DMS79 (cell line): ENCODE measurements around the gene NEMP1.
"Not testable (repeated sequence)": the region's sequence is repeated elsewhere in the genome, so short reads cannot be mapped to it uniquely, and the experiment has no call there.

Experiments
- DNase-seq: peaks from one replicate; lab custom pipeline; 2025; lab: John Stamatoyannopoulos, UW

Gene NEMP1

GRCh38 chr12:57057067-57057751 is 21.4 kb downstream of the NEMP1 start:
- DNase-seq, result no peak

- DNase-seq, result no peak
Observed at GRCh38 chr12:57055824-57056223, 22.8 kb downstream of the NEMP1 start.

GRCh38 chr12:57053901-57054300 is 24.7 kb downstream of the NEMP1 start:
- not testable (repeated sequence) for DNase-seq

GRCh38 chr12:57053146-57053545 is 25.4 kb downstream of the NEMP1 start:
- DNase-seq, result not testable (repeated sequence)

- DNase-seq, result no peak
Observed at GRCh38 chr12:57051011-57051410, 27.6 kb downstream of the NEMP1 start.

- no peak for DNase-seq
Observed at GRCh38 chr12:57049890-57050289, 28.7 kb downstream of the NEMP1 start, which contains the start of gene MYO1A. Gene MYO1A, minus strand, starts transcription at chr12:57050129. Its CDS starts 1,806 bp downstream, at chr12:57048323.

- DNase-seq, result no peak
Observed at GRCh38 chr12:57049119-57049446, 29.5 kb downstream of the NEMP1 start.

- DNase-seq, result no peak
Observed at GRCh38 chr12:57048423-57049118, 30.0 kb downstream of the NEMP1 start.

GRCh38 chr12:57047981-57048380 is 30.6 kb downstream of the NEMP1 start:
- no peak for DNase-seq

- DNase-seq, result no peak
Observed at GRCh38 chr12:57046947-57047890, 31.4 kb downstream of the NEMP1 start.

GRCh38 chr12:57046086-57046791 is 32.4 kb downstream of the NEMP1 start:
- DNase-seq, result no peak

GRCh38 chr12:57044889-57045288 is 33.7 kb downstream of the NEMP1 start:
- no peak for DNase-seq

GRCh38 chr12:57044468-57044867 is 34.1 kb downstream of the NEMP1 start:
- DNase-seq, result no peak

GRCh38 chr12:57042695-57043094 is 35.9 kb downstream of the NEMP1 start:
- DNase-seq, result no peak

GRCh38 chr12:57040750-57041149 is 37.8 kb downstream of the NEMP1 start:
- no peak for DNase-seq

- no peak for DNase-seq
Observed at GRCh38 chr12:57040211-57040610, 38.4 kb downstream of the NEMP1 start.

GRCh38 chr12:57039016-57039798 is 39.4 kb downstream of the NEMP1 start:
- no peak for DNase-seq

GRCh38 chr12:57037264-57037663 is 41.3 kb downstream of the NEMP1 start:
- DNase-seq, result no peak

GRCh38 chr12:57033431-57033830 is 45.2 kb downstream of the NEMP1 start:
- no peak for DNase-seq

- no peak for DNase-seq
Observed at GRCh38 chr12:57031789-57032188, 46.8 kb downstream of the NEMP1 start.

GRCh38 chr12:57031138-57031725 is 47.4 kb downstream of the NEMP1 start:
- DNase-seq, result peak; percentile 56
